Mammary epithelial cell (primary cell): ENCODE measurements around the gene SYTL3.

Source experiments
- CTCF ChIP-seq, 2 donors: IDR thresholded peaks in 1 of 2; conservative IDR thresholded peaks in 1 of 2; 2 replicates each; pipeline ENCODE4 v1.5.1; 2011 to 2012; ENCODE audit warnings: inconsistent platforms in 2 of 2, low read length in 2 of 2, mild to moderate bottlenecking in 2 of 2, control low read depth in 1 of 2, low read depth in 1 of 2; ENCODE audit not compliant: insufficient read depth in 1 of 2; ENCODE audit errors: extremely low read depth in 1 of 2
- EZH2 ChIP-seq: IDR thresholded peaks from 2 replicates; pipeline ENCODE4 v1.6.1; 2012; ENCODE audit warnings: low read length, inconsistent platforms, borderline replicate concordance

- no peak for TF ChIP-seq CTCF (conservative IDR thresholded peaks at IDR 0.05 in 1 of 2, IDR thresholded peaks at IDR 0.05 in 1 of 2; ENCODE audit: extremely low read depth in 1 of 2, insufficient read depth in 1 of 2, low read depth in 1 of 2, low read length in 2 of 2)
- no peak for TF ChIP-seq EZH2
These were observed 141.5 kb downstream of the SYTL3 start for GRCh38 chr6:158791274-158791855.
